ENCODE data around the gene PDIA6. TPM values are rescaled to one million over a fixed set of nuclear protein-coding genes. Genes with fewer than 3 reads are reported as not detected.

PDIA6 gene
- total RNA-seq, 2 donors from 2014 or later: 113 to 141 TPM

DNA sequence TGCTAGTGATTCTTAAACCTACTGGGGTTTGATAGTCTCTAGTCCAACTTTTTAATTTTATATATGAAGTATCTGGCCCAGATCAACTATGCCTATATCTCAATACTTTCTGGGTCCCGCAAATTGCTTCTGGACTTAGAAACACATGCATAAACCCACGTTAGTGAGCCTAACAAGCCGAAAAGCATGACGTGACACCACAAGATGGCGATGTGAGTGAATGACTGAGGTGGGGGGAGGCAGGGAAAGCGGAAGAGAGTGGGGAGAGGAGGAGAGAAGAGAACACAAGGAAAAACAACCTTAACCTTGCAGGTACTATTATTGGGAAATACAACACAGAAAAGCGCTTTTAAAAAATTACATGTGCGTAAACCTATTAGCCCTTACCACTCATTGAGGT lies 13.8 kb downstream of the PDIA6 start:
- Histone ChIP-seq H3K27ac (no peak overlapping the region), H3K4me3 (no peak overlapping the region), H3K36me3 (replicated peaks in 1 of 2; ENCODE audit: insufficient read depth in 1 of 2, low read depth in 2 of 2) (peaks cover 4 to 17% of the 10 kb centered on the region in 2 donors), H3K9me3 (no peaks in the 10 kb centered on the region), H3K4me1 (peaks cover 29% of the 10 kb centered on the region), H3K27me3 (no peaks in the 10 kb centered on the region)
- DNase-seq (no peak), ATAC-seq (no peak)
- intact Hi-C loops (cut with DNase I): no loop called here
- 85 to 91% methylated on average over 8 of the region's 8 CpGs for WGBS, 2 donors
- no peak for TF ChIP-seq CTCF (IDR thresholded peaks at IDR 0.05)
- TF ChIP-seq POLR2A (IDR thresholded peaks at IDR 0.05): no peak

GRCh38 chr2:10796703-10797102 lies 15.9 kb downstream of the PDIA6 start:
- DNase-seq (no peak), ATAC-seq (no peak)
- Histone ChIP-seq H3K4me3 (no peak overlapping the region), H3K27ac (no peak overlapping the region), H3K9me3 (no peaks in the 10 kb centered on the region), H3K27me3 (no peaks in the 10 kb centered on the region), H3K36me3 (replicated peaks in 1 of 2; ENCODE audit: insufficient read depth in 1 of 2, low read depth in 2 of 2) (peaks cover 4 to 17% of the 10 kb centered on the region in 2 donors), H3K4me1 (peaks cover 10% of the 10 kb centered on the region)
- intact Hi-C loops (cut with DNase I): no loop called here
- TF ChIP-seq POLR2A (IDR thresholded peaks at IDR 0.05): no peak
- 94% methylated on average over 2 of the region's 2 CpGs for WGBS, 2 donors

- no peaks in the 10 kb centered on the region for H3K9me3 ChIP-seq
- H3K4me1 ChIP-seq: peaks cover under 1% of the 10 kb centered on the region
- 60 to 65% methylated on average over 7 of the region's 7 CpGs for WGBS, 2 donors
- H3K36me3 ChIP-seq (replicated peaks in 1 of 2; ENCODE audit: insufficient read depth in 1 of 2, low read depth in 2 of 2): peaks cover 9 to 25% of the 10 kb centered on the region in 2 donors
- DNase-seq (no peak), ATAC-seq (no peak)
- TF ChIP-seq POLR2A (IDR thresholded peaks at IDR 0.05) (no peak), CTCF (IDR thresholded peaks at IDR 0.05) (no peak)
- no peaks in the 10 kb centered on the region for H3K27me3 ChIP-seq
- H3K27ac ChIP-seq: no peak overlapping the region
- intact Hi-C loops (cut with DNase I): no loop called here
- no peak overlapping the region for H3K4me3 ChIP-seq
Observed at GRCh38 chr2:10795508-10796046, 17.0 kb downstream of the PDIA6 start.

GRCh38 chr2:10794876-10795275 lies 17.7 kb downstream of the PDIA6 start:
- WGBS, 2 donors: 50 to 57% methylated on average over 5 of the region's 5 CpGs
- Histone ChIP-seq H3K4me3 (no peak overlapping the region), H3K27ac (no peak overlapping the region), H3K9me3 (no peaks in the 10 kb centered on the region), H3K4me1 (no peaks in the 10 kb centered on the region), H3K27me3 (no peaks in the 10 kb centered on the region), H3K36me3 (replicated peaks in 1 of 2; ENCODE audit: insufficient read depth in 1 of 2, low read depth in 2 of 2) (peaks cover 5 to 26% of the 10 kb centered on the region in 2 donors)
- intact Hi-C loops (cut with DNase I): no loop called here
- DNase-seq: no peak
- no peak for ATAC-seq
- no peak for TF ChIP-seq CTCF (IDR thresholded peaks at IDR 0.05)
- no peak for TF ChIP-seq POLR2A (IDR thresholded peaks at IDR 0.05)

DNA sequence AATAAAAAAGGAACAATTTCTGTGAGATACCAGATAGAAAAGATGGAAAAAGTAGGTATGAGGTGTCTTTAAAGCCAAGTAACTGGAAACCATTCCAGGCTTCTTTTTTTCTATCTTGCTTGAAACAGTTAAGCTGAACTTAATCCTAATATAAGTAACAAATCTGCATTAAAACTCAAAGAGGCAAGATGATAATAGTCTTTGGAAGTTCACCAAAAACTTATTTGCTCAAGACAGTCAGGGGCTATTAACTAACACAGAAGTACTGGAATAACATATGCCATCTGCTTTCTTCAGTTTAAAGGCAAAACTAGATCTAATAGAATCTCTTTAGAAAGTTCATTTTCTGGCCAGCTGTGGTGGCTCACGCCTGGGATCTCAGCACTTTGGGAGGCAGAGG lies 18.8 kb downstream of the PDIA6 start:
- H3K4me3 ChIP-seq: no peak overlapping the region
- TF ChIP-seq POLR2A (IDR thresholded peaks at IDR 0.05) (no peak), CTCF (IDR thresholded peaks at IDR 0.05) (no peak)
- WGBS, 2 donors: 56 to 84% methylated on average over 1 of the region's 1 CpG
- intact Hi-C loops (cut with DNase I): no loop called here
- no peaks in the 10 kb centered on the region for H3K9me3 ChIP-seq
- peaks cover 5 to 33% of the 10 kb centered on the region in 2 donors for H3K36me3 ChIP-seq (replicated peaks in 1 of 2; ENCODE audit: insufficient read depth in 1 of 2, low read depth in 2 of 2)
- no peaks in the 10 kb centered on the region for H3K4me1 ChIP-seq
- no peak overlapping the region for H3K27ac ChIP-seq
- no peaks in the 10 kb centered on the region for H3K27me3 ChIP-seq
- ATAC-seq (no peak), DNase-seq (no peak)

All from body of pancreas (tissue), 4 donors.